SK-N-DZ (cell line): Measurements from ENCODE around the gene KCNIP4. TPM values are rescaled to one million over a fixed set of nuclear protein-coding genes. Genes with fewer than 3 reads are reported as not detected.
"Not testable (repeated sequence)": the region's sequence is repeated elsewhere in the genome, so short reads cannot be mapped to it uniquely, and the experiment has no call there.

ENCODE experiments used
- DNase-seq: peaks from one replicate; pipeline ENCODE4 v3.0.0-alpha.2; 2015; ENCODE audit warnings: low spot score
- polyA plus RNA-seq, 2 experiments: library from polyadenylated mRNA; depleted of rRNA; stranded (reverse); fragments of >200 nt; gene quantifications; 2 replicates each; pipeline ENCODE4 v1.2.3, GENCODE V29; 2014

The KCNIP4 gene
- polyA plus RNA-seq (2014; cell fraction: cytosol; rRNA removed), result 8.8 TPM in 2 replicates
- 2.6 and 5.9 TPM in 2 replicates for polyA plus RNA-seq (2014; cell fraction: nucleus; rRNA removed)

- peak; percentile 9 for DNase-seq
Observed at GRCh38 chr4:21948347-21949072, at the start of gene KCNIP4. TSS of gene KCNIP4 (minus strand) at chr4:21948772.

- DNase-seq, result not testable (repeated sequence)
Observed at GRCh38 chr4:21996618-21997017, 48.0 kb upstream of the KCNIP4 start.

GRCh38 chr4:21992330-21992729 lies 43.8 kb upstream of the KCNIP4 start:
- no peak for DNase-seq

GRCh38 chr4:21991562-21991961 lies 43.0 kb upstream of the KCNIP4 start:
- no peak for DNase-seq

GRCh38 chr4:21991050-21991449 lies 42.5 kb upstream of the KCNIP4 start:
- no peak for DNase-seq

- no peak for DNase-seq
Observed at GRCh38 chr4:21989351-21989750, 40.8 kb upstream of the KCNIP4 start.

- DNase-seq, result no peak
Observed at GRCh38 chr4:21986307-21986706, 37.7 kb upstream of the KCNIP4 start.

GRCh38 chr4:21982087-21982486 lies 33.5 kb upstream of the KCNIP4 start:
- no peak for DNase-seq

- no peak for DNase-seq
Observed at GRCh38 chr4:21979196-21979595, 30.6 kb upstream of the KCNIP4 start.

GRCh38 chr4:21976166-21976565 lies 27.6 kb upstream of the KCNIP4 start:
- no peak for DNase-seq

GRCh38 chr4:21973850-21974249 lies 25.3 kb upstream of the KCNIP4 start:
- DNase-seq, result no peak

- DNase-seq, result no peak
Observed at GRCh38 chr4:21964762-21965319, 16.3 kb upstream of the KCNIP4 start.

- no peak for DNase-seq
Observed at GRCh38 chr4:21962691-21963090, 14.1 kb upstream of the KCNIP4 start.

- DNase-seq, result no peak
Observed at GRCh38 chr4:21960793-21961192, 12.2 kb upstream of the KCNIP4 start.

- DNase-seq, result no peak
Observed at GRCh38 chr4:21954916-21955315, 6.3 kb upstream of the KCNIP4 start.

GRCh38 chr4:21953653-21954052 lies 5.1 kb upstream of the KCNIP4 start:
- no peak for DNase-seq

- no peak for DNase-seq
Observed at GRCh38 chr4:21952549-21952948, 4.0 kb upstream of the KCNIP4 start.

GRCh38 chr4:21949073-21949457 lies 493 bp upstream of the KCNIP4 start:
- DNase-seq, result no peak

- DNase-seq, result no peak
Observed at GRCh38 chr4:21947791-21948346, 703 bp downstream of the KCNIP4 start.

GRCh38 chr4:21946858-21947257 lies 1.7 kb downstream of the KCNIP4 start:
- DNase-seq, result no peak

- no peak for DNase-seq
Observed at GRCh38 chr4:21921526-21922180, 26.9 kb downstream of the KCNIP4 start.

- no peak for DNase-seq
Observed at GRCh38 chr4:21915761-21916160, 32.8 kb downstream of the KCNIP4 start.

GRCh38 chr4:21901831-21902230 lies 46.7 kb downstream of the KCNIP4 start:
- no peak for DNase-seq
